Left lung (tissue), 10 donors: ENCODE measurements around the gene STIM2. TPM values are rescaled to one million over a fixed set of nuclear protein-coding genes. Genes with fewer than 3 reads are reported as not detected.

Experiments used
- ATAC-seq: fragments of 200-7000 bp; cut with Tn5 transposase; one replicate; pipeline ENCODE4 v1.9.1; 2020; ENCODE audit warnings: moderate library complexity
- DNase-seq, 4 donors: peaks; one replicate each; pipeline ENCODE4 v3.0.0-alpha.2; 2013 to 2020
- H3K27ac ChIP-seq, 2 donors: fragments of 200-600 bp; sonication (generic) in 1 of 2; one replicate each; pipeline versions ENCODE4 v1.5.0 to v1.8.0; 2020 to 2021
- H3K27me3 ChIP-seq, 2 donors: fragments of 200-600 bp; sonication (generic) in 1 of 2; one replicate each; pipeline versions ENCODE4 v1.5.0 to v1.8.0; 2020 to 2021
- H3K36me3 ChIP-seq, 2 donors: fragments of 200-600 bp; sonication (generic) in 1 of 2; one replicate each; pipeline versions ENCODE4 v1.5.0 to v1.8.0; 2020 to 2021
- H3K4me1 ChIP-seq, 2 donors: fragments of 200-600 bp; one replicate each; pipeline ENCODE4 v1.8.0; 2021
- H3K4me3 ChIP-seq, 2 donors: fragments of 200-600 bp; sonication (generic) in 1 of 2; one replicate each; pipeline versions ENCODE4 v1.5.0 to v1.8.0; 2020 to 2021; ENCODE audit warnings: mild to moderate bottlenecking in 1 of 2
- H3K9me3 ChIP-seq, 2 donors: fragments of 200-600 bp; sonication (generic) in 1 of 2; one replicate each; pipeline versions ENCODE4 v1.5.0 to v1.8.0; 2020 to 2021
- intact Hi-C, 2 donors: fragments of 100-400 bp; cut with DNase I; formaldehyde crosslinking; loops; one replicate each; pipeline versions ENCODE4 v1.11.2 to v1.14.2; 2022
- polyA plus RNA-seq, 6 donors: library from polyadenylated mRNA; unstranded; fragments of 120-200 nt; gene quantifications; one replicate each; pipeline ENCODE4 v1.2.1, GENCODE V29; 2013; ENCODE audit not compliant: insufficient read length in 6 of 6
- total RNA-seq, 2 donors: library from RNA; stranded (reverse); fragmentation: NEBNext Ultra II Directional; extraction: Animal tissue kit (Norgen Biotek cat#: 25700); gene quantifications; one replicate each; pipeline ENCODE4 v1.2.1, GENCODE V29; 2021
- TF ChIP-seq, protein P1 (sequence below), 2 donors: fragments of 200-600 bp; sonication (generic) in 1 of 2; IDR thresholded peaks; one replicate each; pipeline versions ENCODE4 v1.5.0 to v1.8.0; 2021; ENCODE audit warnings: antibody characterized with exemption in 2 of 2
- donor health status: DM: no; HTN: yes; CAD: no.
- donor health status: DM: no; HTN: no; CAD: no.

Gene STIM2
- total and polyA plus RNA-seq, 8 donors = 29.1 to 62.7 (median 53.2) TPM

DNA sequence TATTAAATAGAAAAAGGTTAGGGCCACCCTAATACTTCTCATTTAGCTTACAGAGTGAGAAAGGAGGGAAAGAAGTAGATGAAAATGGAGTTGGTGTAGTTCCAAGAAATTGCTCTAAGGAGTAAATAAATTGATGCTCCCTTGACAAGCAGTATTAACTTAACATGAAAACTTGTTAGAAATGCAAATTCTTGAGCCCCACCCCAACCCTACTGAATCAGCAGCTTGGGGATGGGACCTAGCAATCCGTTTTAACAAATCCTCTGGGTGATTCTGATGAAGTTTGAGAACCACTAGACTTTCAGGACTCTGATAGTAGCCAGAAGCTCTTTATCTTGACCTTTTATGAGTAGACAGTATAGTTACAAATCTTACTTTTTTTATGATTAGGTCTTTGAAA is 74.8 kb downstream of the STIM2 start:
- DNase-seq (no peak), ATAC-seq (no peak)
- H3K4me1 ChIP-seq = peaks cover 0 to 11% of the 10 kb centered on the region in 2 donors
- no peaks in the 10 kb centered on the region for H3K9me3 ChIP-seq
- no peak overlapping the region for H3K4me3 ChIP-seq
- H3K36me3 ChIP-seq = no peaks in the 10 kb centered on the region
- TF ChIP-seq, protein P1, sequence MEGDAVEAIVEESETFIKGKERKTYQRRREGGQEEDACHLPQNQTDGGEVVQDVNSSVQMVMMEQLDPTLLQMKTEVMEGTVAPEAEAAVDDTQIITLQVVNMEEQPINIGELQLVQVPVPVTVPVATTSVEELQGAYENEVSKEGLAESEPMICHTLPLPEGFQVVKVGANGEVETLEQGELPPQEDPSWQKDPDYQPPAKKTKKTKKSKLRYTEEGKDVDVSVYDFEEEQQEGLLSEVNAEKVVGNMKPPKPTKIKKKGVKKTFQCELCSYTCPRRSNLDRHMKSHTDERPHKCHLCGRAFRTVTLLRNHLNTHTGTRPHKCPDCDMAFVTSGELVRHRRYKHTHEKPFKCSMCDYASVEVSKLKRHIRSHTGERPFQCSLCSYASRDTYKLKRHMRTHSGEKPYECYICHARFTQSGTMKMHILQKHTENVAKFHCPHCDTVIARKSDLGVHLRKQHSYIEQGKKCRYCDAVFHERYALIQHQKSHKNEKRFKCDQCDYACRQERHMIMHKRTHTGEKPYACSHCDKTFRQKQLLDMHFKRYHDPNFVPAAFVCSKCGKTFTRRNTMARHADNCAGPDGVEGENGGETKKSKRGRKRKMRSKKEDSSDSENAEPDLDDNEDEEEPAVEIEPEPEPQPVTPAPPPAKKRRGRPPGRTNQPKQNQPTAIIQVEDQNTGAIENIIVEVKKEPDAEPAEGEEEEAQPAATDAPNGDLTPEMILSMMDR (IDR thresholded peaks at IDR 0.05) = no peak
- H3K27ac ChIP-seq = no peak overlapping the region
- intact Hi-C loops = no loop called here
- no peaks in the 10 kb centered on the region for H3K27me3 ChIP-seq

DNA sequence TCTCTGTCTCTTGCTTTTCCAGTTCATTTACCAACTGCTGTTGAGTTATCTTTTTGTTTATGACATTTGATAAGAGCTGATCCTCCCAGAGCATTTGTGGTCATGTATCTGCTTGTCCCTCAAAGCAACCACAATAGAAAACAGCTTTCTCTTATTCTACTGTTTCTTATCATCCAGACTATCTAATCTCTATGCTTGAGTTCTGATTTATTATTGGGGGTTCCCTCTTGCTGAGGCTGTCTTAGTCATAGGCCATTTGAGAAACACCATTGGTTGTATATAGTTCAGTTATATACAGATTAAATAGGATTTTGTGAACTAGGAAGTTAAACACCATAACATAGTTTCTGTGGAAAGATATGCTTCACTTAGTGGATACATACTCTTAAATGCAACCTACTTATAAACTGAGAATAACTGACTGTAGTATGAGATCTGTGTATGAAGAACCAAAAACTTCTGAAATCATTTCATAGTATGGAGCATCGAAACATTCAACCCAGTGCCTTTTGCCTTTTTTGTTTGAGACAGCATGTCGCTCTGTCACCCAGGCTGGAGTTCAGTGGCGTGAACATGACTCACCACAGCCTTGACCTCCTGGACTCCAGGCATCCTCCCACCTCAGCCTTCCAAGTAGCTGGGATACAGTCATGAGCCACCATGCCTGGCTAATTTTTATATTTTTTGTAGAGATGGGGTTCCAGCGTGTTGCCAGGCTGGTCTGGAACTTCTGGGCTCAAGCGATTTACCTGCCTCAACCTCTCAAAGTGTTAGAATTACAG is 75.8 kb downstream of the STIM2 start:
- Histone ChIP-seq H3K27ac (no peak overlapping the region), H3K4me3 (no peak overlapping the region), H3K36me3 (no peaks in the 10 kb centered on the region), H3K9me3 (no peaks in the 10 kb centered on the region), H3K27me3 (no peaks in the 10 kb centered on the region), H3K4me1 (peaks cover 0 to 11% of the 10 kb centered on the region in 2 donors)
- no peak for ATAC-seq
- TF ChIP-seq, protein P1 (IDR thresholded peaks at IDR 0.05) = no peak
- intact Hi-C loops = no loop called here
- DNase-seq = peak in 1 of 4 donors; percentile 20

DNA sequence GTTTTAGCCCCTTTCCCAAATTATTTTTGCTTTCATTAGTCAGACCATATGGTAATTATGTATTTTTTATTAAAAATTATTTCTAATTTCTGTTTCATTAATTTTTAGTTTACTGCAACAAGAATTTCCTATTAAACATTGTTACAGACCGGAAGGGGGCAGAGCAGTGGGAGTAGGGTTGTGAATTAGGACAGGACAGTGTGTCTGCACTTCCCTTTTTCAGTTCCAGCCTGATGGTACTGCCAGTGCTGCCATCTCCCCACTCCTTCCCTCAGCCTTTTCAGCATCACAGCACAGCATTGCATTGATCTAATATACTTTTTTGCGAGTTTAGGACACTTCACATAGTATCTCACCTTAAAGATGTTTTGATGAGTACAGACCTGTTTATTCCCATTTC is 76.5 kb downstream of the STIM2 start:
- TF ChIP-seq, protein P1 (IDR thresholded peaks at IDR 0.05) = no peak
- peak; percentile 47 for ATAC-seq
- intact Hi-C loops = no loop called here
- no peak for DNase-seq
- Histone ChIP-seq H3K36me3 (no peaks in the 10 kb centered on the region), H3K4me3 (no peak overlapping the region), H3K9me3 (no peaks in the 10 kb centered on the region), H3K27ac (no peak overlapping the region), H3K4me1 (peaks cover 0 to 12% of the 10 kb centered on the region in 2 donors), H3K27me3 (no peaks in the 10 kb centered on the region)

DNA sequence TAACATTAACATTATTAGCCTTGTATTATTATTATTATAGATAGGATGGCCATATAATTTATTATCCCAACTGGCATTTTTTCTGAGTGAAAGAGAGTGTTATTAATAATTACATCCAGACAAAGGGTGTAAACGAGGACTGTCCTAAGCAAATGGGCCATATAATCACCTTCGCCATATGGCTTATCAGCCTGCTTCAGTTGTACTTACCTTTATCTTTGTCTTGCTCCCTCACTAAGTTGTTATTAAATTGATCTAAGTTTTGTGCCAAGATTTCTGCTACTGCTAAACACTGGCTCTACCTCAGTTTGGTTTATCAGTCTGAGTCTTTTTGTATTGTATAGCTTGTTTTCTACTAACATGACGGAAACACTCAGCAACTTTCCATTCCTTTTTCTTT is 76.9 kb downstream of the STIM2 start:
- DNase-seq (no peak), ATAC-seq (no peak)
- Histone ChIP-seq H3K27ac (no peak overlapping the region), H3K27me3 (no peaks in the 10 kb centered on the region), H3K4me1 (peaks cover 0 to 15% of the 10 kb centered on the region in 2 donors), H3K9me3 (no peaks in the 10 kb centered on the region), H3K36me3 (no peaks in the 10 kb centered on the region), H3K4me3 (no peak overlapping the region)
- intact Hi-C loops = no loop called here
- TF ChIP-seq, protein P1 (IDR thresholded peaks at IDR 0.05) = no peak

DNA sequence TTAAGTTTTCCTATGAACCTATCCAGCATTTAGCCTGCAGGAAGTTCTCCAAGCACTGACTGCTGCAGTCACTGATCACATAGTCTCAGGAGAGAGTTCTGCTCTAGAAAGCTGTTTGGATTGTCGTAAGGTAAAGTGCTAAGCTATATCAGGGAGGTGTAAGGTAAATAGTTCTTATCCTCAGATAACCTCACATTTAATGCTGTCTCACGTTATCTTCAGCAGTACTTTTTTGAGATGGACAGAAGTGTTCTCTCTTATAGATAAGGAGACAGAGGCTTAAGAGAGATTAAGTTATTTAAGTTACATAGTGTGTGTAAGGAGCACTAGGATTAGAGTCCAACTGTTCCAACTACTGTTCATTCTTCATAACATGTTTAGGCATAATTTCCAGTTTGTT is 77.9 kb downstream of the STIM2 start:
- H3K27ac ChIP-seq = no peak overlapping the region
- peak; percentile 62 for ATAC-seq

More for the DNA sequence above, 77.9 kb downstream of the STIM2 start:
- intact Hi-C loops = no loop called here
- no peak for DNase-seq
- Histone ChIP-seq H3K36me3 (no peaks in the 10 kb centered on the region), H3K27me3 (no peaks in the 10 kb centered on the region), H3K4me3 (no peak overlapping the region), H3K9me3 (no peaks in the 10 kb centered on the region), H3K4me1 (peaks cover 0 to 15% of the 10 kb centered on the region in 2 donors)
- TF ChIP-seq, protein P1 (IDR thresholded peaks at IDR 0.05) = no peak
